Activated T-cell treated with anti-CD3 and anti-CD28 coated beads for 4 hours (primary cell): ENCODE measurements around the gene NALCN.

Source experiments
- DNase-seq: peaks from one replicate; pipeline ENCODE4 v3.0.0-alpha.2; 2020

Gene NALCN

DNA sequence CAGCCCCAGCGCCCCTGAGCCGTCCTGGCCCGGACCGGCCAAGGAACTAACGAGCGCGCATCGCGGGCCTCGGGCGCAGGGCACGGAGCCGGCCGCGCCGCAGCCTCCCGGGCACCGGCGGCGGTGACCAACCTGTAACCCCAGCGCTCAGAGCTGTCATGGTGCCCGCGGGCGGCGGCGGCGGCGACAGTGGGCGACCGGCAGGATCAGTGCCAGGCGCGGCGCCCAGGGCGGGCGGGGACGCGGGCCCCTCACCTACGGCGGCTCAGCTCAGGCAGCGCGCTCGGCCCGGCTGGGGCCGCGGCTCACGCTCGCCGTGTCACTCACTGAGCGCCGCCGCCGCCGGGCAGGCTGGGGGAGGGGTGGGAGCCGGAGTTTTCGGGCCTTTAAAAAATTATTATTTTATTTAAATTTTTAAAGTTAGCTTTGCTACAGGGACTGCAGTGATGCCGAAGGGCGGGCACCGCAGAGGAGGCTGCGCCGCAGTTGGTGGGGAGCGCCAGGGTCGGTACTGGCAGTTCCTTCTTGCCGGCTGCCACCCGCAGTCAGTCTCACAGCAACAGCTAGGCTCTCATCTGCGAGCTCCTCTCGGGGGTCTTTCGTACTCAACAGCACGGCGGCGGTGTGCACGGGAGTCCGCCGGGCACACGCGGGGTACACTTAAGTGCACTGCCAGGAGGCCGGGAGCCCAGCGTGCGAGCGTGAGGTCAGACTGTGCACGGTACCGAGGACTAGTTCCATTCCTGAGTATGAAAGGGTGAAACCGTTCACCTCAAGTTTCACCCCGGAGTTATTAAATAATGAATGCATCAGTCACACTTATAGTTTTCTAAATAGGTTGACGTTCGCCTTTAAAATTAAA lies at the start of gene NALCN:
TSS of gene NALCN (minus strand) at position 328 of the 862 bp plus-strand sequence. CDS start 17,382 bp downstream, outside the sequence.
- no peak for DNase-seq

DNA sequence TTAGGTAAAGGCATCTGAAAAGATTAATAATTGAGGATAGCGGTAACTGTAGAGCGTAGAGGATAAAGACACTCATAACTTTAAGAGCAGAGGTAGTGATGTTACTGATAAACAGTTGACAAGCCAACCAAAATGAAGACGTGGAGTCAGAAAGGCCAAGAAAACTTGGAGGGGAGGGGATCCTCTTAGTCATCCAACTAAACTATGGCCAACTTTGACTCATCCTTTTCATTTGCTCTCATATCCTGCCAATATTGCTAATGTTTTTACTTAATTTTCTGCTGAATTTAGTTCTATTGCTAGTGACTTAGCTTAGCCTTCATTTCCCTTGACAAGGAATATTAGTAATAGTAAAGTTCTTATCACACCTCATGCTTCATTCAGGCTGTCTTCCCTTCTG lies 49.6 kb upstream of the NALCN start:
- DNase-seq = no peak

- DNase-seq = no peak
Measured at GRCh38 chr13:101457176-101457575, 40.9 kb upstream of the NALCN start.

DNA sequence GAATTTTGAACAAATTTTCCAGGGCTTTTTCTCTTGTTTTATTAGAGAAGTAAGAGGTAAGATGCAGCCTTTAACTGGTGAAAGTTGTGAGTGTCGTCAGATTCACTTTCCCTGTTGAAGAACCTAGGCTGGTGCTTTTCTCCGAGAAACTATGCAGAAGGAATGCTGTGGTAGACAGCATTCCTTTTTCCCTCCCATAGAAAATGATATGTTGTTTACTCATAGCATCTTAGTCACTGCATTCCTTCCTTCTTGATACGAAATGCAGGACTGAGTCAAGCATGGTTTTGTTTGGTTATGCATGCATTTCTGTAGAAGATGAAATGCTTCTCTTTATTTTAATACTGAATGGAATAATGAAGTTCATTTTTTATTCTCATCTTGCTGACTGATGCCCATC lies 39.6 kb upstream of the NALCN start:
- no peak for DNase-seq

- no peak for DNase-seq
Measured at GRCh38 chr13:101454767-101455166, 38.5 kb upstream of the NALCN start.

GRCh38 chr13:101453784-101454201 lies 37.5 kb upstream of the NALCN start:
- DNase-seq = no peak

GRCh38 chr13:101452519-101453485 lies 36.5 kb upstream of the NALCN start, which contains the start of gene ITGBL1:
Gene ITGBL1 (plus strand): TSS chr13:101452675. CDS start chr13:101452834, 159 bp downstream.
- no peak for DNase-seq

DNA sequence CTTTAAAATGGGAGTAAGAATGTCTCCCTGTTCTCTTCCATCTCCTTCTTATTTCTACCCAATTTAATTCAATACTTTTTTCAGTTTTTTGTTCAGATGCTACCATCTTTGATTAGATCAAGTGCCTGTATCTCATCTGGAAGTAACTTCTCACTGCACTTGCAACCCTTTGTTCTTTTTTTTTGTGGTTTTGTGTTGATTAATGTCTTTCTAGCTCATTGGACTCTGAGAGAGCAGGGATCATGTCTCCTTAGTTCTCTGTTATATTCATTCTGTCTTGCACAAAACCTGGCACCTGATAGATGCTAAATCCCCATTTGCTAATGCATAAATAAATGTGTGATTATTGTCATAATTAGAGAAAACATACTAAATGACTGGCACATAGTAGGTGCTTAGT lies 35.3 kb upstream of the NALCN start:
- no peak for DNase-seq

DNA sequence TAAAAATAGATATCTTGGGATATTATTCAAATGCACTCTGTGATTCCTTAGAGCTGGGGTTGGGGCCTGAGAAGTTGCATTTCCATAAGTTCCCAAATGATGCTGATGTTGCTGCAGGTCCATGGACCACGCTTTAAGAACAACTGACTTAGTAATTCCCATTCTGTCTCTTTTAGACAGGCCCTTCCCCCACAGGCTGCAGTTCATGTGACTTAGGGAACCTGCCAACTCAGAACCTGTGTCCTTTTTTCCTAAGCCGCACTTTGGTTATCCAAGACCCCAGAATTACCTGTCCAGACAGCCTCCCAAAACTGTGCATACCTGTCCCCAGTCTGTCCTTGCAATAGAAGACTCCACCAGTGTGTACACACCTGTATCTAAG lies 34.4 kb upstream of the NALCN start:
- DNase-seq = no peak

DNA sequence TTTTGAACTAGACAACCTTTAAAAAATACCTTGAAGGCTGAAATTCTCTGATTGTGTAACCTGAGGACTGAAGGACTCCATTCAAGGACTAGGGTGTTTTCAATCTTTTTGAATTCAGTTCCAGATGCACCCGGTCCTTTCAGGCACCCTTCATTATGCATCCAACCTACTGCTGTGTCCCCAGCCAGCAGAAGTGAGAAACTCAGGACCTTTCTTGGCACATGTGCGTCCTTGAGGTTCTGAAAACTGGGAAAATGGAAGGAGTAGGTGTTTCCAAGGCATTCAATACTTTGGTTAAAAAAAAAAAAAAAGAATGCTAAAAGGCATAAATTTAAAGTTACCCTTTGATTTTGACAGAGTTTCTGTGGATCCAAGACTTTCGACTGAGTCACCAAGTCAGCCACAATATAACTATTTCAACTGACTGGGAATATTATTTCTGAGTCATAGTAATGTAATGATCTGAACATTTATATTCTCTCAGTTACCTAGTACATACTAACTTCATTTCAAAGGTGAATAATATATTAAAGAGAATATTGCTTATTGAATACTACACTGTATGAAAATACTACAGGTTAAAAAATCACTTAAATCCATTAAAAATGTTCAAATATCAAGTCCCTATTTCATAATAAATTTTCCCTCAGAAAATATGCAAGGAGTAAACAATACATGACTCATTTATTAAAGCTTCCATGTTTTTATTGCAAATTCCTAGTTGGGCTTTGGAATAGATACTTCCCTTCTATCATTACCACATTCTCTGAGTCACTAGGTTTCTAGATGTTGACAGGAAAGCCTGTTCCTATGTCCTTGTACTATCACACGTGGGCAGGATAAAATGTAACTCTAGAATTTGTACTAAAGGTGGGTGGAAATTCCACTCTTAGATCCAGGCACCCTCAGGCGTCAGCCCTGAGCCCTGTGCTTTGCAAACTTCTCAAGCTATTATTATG lies 33.8 kb upstream of the NALCN start:
- DNase-seq = no peak

GRCh38 chr13:101447852-101448251 lies 31.5 kb upstream of the NALCN start:
- no peak for DNase-seq

DNA sequence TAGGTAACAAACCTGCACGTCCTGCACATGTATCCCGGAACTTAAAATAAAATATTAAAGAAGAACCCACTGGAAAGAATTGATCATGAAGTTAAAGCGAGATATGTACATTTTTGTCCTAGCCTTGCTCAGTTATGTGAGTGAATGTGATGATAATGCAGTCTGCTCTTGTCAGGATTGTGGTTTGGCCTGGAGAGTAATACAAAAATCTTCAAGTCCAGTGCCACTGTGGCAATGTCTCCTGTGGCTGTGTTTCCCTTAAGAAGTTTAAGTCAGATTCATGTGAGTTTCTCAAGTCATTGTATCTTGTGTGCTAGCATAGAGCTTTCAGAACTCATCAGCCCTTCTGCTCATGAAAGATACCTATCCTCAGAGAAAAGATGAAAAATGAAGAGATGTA lies 18.2 kb upstream of the NALCN start:
- no peak for DNase-seq

GRCh38 chr13:101433895-101434294 lies 17.6 kb upstream of the NALCN start:
- DNase-seq = no peak

DNA sequence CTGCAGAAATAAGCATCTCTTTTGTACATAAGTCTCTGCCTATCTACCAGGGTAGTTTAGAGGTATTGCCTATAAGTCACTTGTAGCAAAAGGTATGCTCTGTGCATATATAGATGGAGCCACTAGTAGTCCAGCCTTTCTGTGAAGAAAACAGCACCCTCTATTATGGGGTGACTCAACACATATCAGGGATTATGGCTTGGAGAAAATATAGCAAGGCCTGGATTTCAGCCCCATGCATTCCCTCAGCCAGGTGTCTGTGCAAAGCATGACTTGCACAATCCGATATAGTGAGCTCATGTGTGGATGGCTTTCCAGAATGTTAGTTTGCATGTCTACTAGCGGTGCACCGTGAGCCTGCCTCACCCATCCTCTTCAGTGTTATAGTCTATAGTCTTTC lies 13.4 kb upstream of the NALCN start:
- no peak for DNase-seq

GRCh38 chr13:101425623-101426022 lies 9.3 kb upstream of the NALCN start:
- DNase-seq = no peak

DNA sequence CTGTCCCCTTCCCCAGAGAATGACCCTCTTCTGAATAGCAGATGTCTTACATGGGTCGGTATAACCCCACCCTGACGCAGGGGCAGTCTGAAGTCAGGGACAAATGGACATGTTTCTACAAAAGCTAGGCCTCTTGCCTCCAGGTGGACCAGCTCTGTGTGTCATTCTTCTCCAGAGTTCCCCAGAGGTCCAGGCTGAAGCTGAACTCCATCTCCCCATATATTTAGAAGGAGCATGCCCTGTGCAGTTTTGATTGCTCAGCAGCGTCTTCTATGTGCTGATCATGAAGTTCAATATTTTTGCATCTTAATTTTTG lies 8.8 kb upstream of the NALCN start:
- DNase-seq = no peak

DNA sequence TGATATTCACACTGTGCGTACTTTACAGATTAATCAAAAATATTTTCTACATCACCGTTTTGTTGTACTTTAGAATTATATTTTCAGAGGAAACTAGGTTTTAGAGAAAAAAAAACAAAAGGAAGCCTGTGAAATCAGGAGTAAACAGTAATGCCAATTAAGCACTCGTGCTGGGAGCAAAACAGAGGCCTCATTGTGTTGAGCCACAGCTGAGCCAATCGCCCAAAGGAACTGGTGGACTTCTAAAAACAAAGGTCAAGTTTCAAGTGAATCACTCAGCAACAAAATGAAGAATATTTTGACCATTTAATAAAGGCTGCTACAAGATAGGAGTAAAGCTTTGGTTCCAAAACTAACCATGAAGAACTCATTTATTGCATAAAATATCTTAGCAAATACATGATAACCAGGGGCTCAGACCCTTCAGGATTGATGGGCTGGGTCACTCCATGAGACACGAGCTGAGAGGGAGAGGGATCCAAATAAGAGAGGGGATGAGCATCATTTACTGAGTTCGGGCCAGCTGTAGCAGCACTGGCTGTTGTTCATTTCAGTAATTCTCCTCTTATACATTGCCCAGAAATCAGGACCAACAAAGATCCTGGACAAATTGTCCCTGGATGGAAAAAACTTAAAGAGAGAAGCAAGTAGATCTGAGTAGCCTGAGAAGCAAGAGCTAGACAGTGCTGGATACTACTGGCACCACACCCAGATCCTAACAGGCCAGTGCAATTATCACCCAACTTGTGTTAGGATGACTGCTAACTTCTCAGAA lies 8.3 kb upstream of the NALCN start:
- DNase-seq = no peak

DNA sequence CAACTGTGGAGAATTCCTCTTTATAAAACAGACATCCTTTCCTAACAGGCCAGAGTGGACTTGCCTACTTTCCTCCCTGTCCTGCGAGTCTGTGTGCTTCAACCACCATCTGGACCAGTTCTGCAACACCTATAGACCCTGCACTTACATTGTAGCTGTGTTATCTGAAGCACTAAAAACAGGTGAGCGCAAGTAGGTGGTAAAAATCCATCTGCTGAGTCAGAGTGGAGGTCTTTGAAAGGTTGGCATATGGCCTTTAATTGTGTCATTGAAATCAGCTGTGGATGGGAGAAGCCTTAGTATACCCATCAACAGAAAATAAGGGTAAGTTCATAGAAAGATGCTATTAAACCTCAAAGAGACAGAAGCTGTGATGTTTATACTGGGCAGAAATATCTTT lies 7.6 kb upstream of the NALCN start:
- no peak for DNase-seq

DNA sequence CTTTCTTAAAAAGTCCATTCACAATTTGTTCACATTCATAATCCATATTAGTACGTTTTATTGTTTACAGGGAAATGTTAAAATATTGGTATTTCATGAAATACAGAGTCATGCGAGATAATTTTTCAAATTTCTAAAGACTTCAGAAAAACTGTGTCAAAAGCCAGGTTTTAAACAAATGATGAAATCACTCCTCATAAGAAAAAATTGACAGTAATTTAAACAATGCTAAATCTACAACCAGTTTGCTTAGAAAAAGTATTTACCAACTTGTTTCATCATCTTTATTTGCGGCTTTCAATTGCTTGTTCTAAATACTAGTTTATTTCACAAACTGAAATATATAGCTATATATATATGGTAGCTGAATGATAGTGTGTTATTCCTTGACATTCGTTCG lies 1.2 kb upstream of the NALCN start:
- DNase-seq = no peak

DNA sequence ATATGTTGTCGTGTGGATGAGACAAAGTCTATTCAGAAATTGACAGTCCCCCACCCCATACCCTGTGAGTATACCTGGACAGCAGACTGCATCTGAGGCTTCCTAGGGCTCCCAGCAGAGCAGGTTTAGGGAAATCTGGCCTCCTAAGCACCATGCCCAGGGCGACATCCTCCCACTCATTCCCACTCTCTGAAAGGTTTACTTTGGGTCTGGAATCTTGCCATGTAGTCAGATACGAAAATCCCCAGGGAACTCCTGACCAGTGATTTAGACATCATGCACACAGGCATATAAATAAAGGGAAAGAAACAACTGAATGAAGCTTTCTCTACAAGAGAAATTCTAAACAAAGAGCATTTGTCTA lies 717 bp upstream of the NALCN start:
- DNase-seq = no peak

DNA sequence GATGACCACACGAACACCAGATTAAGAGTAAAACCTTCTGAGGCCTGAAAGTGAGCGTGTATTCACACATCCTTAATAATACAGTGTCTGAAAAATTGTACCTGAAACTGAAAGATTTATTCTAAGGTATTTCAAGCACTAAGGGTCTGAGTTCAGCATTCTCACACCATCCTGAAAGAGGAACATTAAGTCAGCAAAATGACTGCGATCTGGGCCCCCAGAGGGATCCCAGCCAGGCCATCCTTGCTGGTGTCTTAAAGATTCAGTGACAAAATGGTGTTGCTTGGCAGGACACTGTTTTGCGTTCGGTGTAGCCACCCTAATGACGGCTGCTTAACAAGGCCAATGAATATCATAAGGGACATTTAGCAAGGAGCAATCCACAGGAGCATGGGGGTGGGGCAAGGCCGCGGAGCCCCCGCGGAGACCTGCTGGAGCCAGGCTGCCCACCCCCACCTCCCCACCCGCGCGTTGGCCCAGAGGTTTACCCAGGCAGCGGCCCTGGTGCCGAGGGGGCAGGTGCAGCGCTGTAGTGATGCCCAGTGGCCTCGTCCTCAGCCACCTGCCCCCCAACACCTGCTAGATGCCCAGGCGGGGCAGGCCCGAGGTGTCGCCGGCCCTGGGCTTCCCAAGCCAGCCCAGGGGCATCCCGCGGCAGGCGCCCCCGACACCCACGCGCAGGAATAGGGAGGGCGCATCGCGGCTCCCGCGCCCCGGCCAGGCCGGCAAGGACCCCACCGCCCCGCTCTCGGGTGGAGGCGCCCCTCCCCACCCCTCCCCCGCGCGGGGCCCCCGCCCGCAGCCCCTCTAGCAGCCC lies 742 bp downstream of the NALCN start:
- no peak for DNase-seq
